Measurements from ENCODE around the gene PPP1R14C.

The PPP1R14C gene

DNA sequence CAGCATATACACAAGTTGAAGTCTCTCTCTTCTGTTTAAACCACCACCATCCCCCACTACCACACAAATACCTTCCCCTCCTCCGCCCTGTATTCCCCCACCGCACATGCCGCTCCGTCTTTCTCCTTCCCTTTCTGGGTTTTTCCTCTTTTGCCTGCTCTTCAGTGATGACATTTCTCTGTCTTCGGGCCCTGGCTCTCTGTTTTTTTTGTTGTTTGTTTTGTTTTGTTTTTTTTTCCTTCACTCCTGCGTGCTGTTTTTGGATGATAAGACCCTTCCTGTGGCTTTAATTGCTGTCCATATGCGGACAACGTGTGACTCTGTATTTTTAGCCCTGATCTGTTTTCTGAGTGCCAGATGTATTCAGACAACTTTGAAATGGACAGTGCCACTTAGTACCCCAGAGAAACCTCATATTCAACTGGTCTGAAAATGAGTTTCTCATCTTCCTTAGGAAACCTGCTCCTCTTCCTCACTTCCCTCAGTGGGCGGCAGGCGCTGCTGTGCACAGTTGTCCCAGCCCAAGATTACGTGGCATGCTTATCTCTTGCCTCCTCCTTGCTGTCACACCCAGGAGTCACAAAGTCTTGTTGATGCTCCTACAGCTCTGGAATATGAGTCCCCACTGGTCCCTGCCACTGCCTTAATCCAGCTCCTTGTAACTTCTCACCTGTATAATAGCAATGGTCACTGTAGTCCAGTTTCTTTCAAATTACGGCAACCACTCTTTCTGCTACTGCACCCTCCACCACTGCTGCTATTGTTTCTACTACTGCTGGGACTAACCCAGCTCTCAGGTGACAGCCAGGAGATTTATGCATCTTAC lies 8.2 kb downstream of the PPP1R14C start:
- Histone ChIP-seq H3K4ac (ENCODE audit: low read depth, low read length) (no peak overlapping the region), H3K9ac (ENCODE audit: low read length) (no peak overlapping the region), H3K9me3 (ENCODE audit: insufficient read depth, low read depth, low read length) (peaks cover 2% of the 10 kb centered on the region), H2AFZ (ENCODE audit: insufficient read depth, low read length, poor library complexity) (no peak overlapping the region), H3K18ac (ENCODE audit: low read length) (no peak overlapping the region), H4K8ac (ENCODE audit: low read depth, low read length) (no peak overlapping the region), H3K14ac (ENCODE audit: low read length) (no peak overlapping the region), H3K79me2 (ENCODE audit: control insufficient read depth, insufficient read depth, low read length, poor library complexity) (no peaks in the 10 kb centered on the region), H3K23ac (ENCODE audit: low read length) (no peak overlapping the region), H3K4me3 (ENCODE audit: low read depth, low read length) (no peak overlapping the region), H4K91ac (ENCODE audit: low read depth, low read length) (no peak overlapping the region), H2BK5ac (ENCODE audit: low read depth, low read length, poor library complexity) (no peak overlapping the region), H2BK120ac (ENCODE audit: insufficient read depth, low read length, poor library complexity) (no peak overlapping the region), H3K27ac (ENCODE audit: low read depth, low read length) (no peak overlapping the region), H3K4me2 (ENCODE audit: low read length) (no peak overlapping the region), H3K27me3 (ENCODE audit: insufficient read depth, low read length) (no peaks in the 10 kb centered on the region), H3K79me1 (ENCODE audit: low read length) (no peaks in the 10 kb centered on the region), H3K36me3 (ENCODE audit: control insufficient read depth in 1 of 2, insufficient read depth in 2 of 2, low read length in 2 of 2) (no peaks in the 10 kb centered on the region), H4K12ac (ENCODE audit: low read depth, low read length) (no peak overlapping the region), H3K4me1 (ENCODE audit: control insufficient read depth in 1 of 2, insufficient read depth in 2 of 2, low read length in 2 of 2) (no peaks in the 10 kb centered on the region), H2AK5ac (ENCODE audit: low read length) (no peak overlapping the region), H2BK12ac (ENCODE audit: low read length) (no peak overlapping the region)
- DNase-seq = no peak
- WGBS (ENCODE audit: extremely low coverage, insufficient coverage, insufficient read length) = no CpG with 5 or more reads among the region's 12 CpGs

GRCh38 chr6:150152891-150153876 lies 10.3 kb downstream of the PPP1R14C start:
- peak; percentile 72 to 74 for DNase-seq
- Histone ChIP-seq H3K18ac (ENCODE audit: low read length) (no peak overlapping the region), H2BK5ac (ENCODE audit: low read depth, low read length, poor library complexity) (no peak overlapping the region), H3K4ac (ENCODE audit: low read depth, low read length) (no peak overlapping the region), H2BK120ac (ENCODE audit: insufficient read depth, low read length, poor library complexity) (no peak overlapping the region), H3K36me3 (ENCODE audit: control insufficient read depth in 1 of 2, insufficient read depth in 2 of 2, low read length in 2 of 2) (no peaks in the 10 kb centered on the region), H2AFZ (ENCODE audit: insufficient read depth, low read length, poor library complexity) (no peak overlapping the region), H2BK12ac (ENCODE audit: low read length) (no peak overlapping the region), H3K27me3 (ENCODE audit: insufficient read depth, low read length) (no peaks in the 10 kb centered on the region), H3K4me2 (ENCODE audit: low read length) (no peak overlapping the region), H2AK5ac (ENCODE audit: low read length) (no peak overlapping the region), H3K23ac (ENCODE audit: low read length) (no peak overlapping the region), H3K79me1 (ENCODE audit: low read length) (no peaks in the 10 kb centered on the region), H4K8ac (ENCODE audit: low read depth, low read length) (no peak overlapping the region), H3K9me3 (ENCODE audit: insufficient read depth, low read depth, low read length) (no peaks in the 10 kb centered on the region), H3K14ac (ENCODE audit: low read length) (no peak overlapping the region), H3K9ac (ENCODE audit: low read length) (no peak overlapping the region), H3K27ac (ENCODE audit: low read depth, low read length) (no peak overlapping the region), H3K79me2 (ENCODE audit: control insufficient read depth, insufficient read depth, low read length, poor library complexity) (no peaks in the 10 kb centered on the region), H3K4me3 (ENCODE audit: low read depth, low read length) (no peak overlapping the region), H3K4me1 (ENCODE audit: control insufficient read depth in 1 of 2, insufficient read depth in 2 of 2, low read length in 2 of 2) (no peaks in the 10 kb centered on the region), H4K12ac (ENCODE audit: low read depth, low read length) (no peak overlapping the region), H4K91ac (ENCODE audit: low read depth, low read length) (no peak overlapping the region)
- no CpG with 5 or more reads among the region's 9 CpGs for WGBS (ENCODE audit: extremely low coverage, insufficient coverage, insufficient read length)

- H3K23ac ChIP-seq (ENCODE audit: low read length) = no peak overlapping the region
- no peak overlapping the region for H4K12ac ChIP-seq (ENCODE audit: low read depth, low read length)
- H3K4ac ChIP-seq (ENCODE audit: low read depth, low read length) = no peak overlapping the region
- no peak for DNase-seq
- no peaks in the 10 kb centered on the region for H3K4me1 ChIP-seq (ENCODE audit: control insufficient read depth in 1 of 2, insufficient read depth in 2 of 2, low read length in 2 of 2)
- H3K27ac ChIP-seq (ENCODE audit: low read depth, low read length) = no peak overlapping the region
- H3K36me3 ChIP-seq (ENCODE audit: control insufficient read depth in 1 of 2, insufficient read depth in 2 of 2, low read length in 2 of 2) = no peaks in the 10 kb centered on the region
- H3K9me3 ChIP-seq (ENCODE audit: insufficient read depth, low read depth, low read length) = no peaks in the 10 kb centered on the region
- H2BK5ac ChIP-seq (ENCODE audit: low read depth, low read length, poor library complexity) = no peak overlapping the region
- H4K91ac ChIP-seq (ENCODE audit: low read depth, low read length) = no peak overlapping the region
- WGBS (ENCODE audit: extremely low coverage, insufficient coverage, insufficient read length) = no CpG with 5 or more reads among the region's 6 CpGs
- no peak overlapping the region for H2AFZ ChIP-seq (ENCODE audit: insufficient read depth, low read length, poor library complexity)
- H2AK5ac ChIP-seq (ENCODE audit: low read length) = no peak overlapping the region
- no peak overlapping the region for H3K9ac ChIP-seq (ENCODE audit: low read length)
- no peak overlapping the region for H3K4me2 ChIP-seq (ENCODE audit: low read length)
- no peaks in the 10 kb centered on the region for H3K79me2 ChIP-seq (ENCODE audit: control insufficient read depth, insufficient read depth, low read length, poor library complexity)
- H3K14ac ChIP-seq (ENCODE audit: low read length) = no peak overlapping the region
- no peaks in the 10 kb centered on the region for H3K27me3 ChIP-seq (ENCODE audit: insufficient read depth, low read length)
- H3K79me1 ChIP-seq (ENCODE audit: low read length) = no peaks in the 10 kb centered on the region
- H2BK120ac ChIP-seq (ENCODE audit: insufficient read depth, low read length, poor library complexity) = no peak overlapping the region
- no peak overlapping the region for H3K18ac ChIP-seq (ENCODE audit: low read length)
- H3K4me3 ChIP-seq (ENCODE audit: low read depth, low read length) = no peak overlapping the region
- H4K8ac ChIP-seq (ENCODE audit: low read depth, low read length) = no peak overlapping the region
- no peak overlapping the region for H2BK12ac ChIP-seq (ENCODE audit: low read length)
Observed at GRCh38 chr6:150153905-150154492, 11.2 kb downstream of the PPP1R14C start.

DNA sequence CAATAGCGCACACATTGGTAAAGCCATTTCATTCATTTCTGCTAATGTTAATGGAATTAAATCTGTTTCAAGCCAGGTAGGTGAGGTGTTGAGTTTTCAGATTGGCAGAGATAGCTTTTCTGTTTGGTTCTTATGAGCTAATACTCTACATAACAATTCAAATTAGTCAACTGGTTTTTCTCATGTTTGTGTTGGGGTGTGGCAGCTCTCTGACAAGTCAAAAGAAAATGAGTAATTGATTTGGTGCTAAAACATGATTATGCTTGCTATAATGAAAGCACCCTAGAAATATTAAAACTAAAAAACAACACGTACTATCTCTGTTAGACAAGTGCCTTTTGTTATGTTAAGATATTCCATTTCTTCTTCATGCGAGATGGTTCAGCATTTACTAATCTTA lies 13.6 kb downstream of the PPP1R14C start:
- no peak overlapping the region for H2BK120ac ChIP-seq (ENCODE audit: insufficient read depth, low read length, poor library complexity)
- H3K14ac ChIP-seq (ENCODE audit: low read length) = no peak overlapping the region
- H3K79me1 ChIP-seq (ENCODE audit: low read length) = no peaks in the 10 kb centered on the region
- no peak overlapping the region for H3K23ac ChIP-seq (ENCODE audit: low read length)
- H4K91ac ChIP-seq (ENCODE audit: low read depth, low read length) = no peak overlapping the region
- no peaks in the 10 kb centered on the region for H3K79me2 ChIP-seq (ENCODE audit: control insufficient read depth, insufficient read depth, low read length, poor library complexity)
- H2BK12ac ChIP-seq (ENCODE audit: low read length) = no peak overlapping the region
- no peaks in the 10 kb centered on the region for H3K4me1 ChIP-seq (ENCODE audit: control insufficient read depth in 1 of 2, insufficient read depth in 2 of 2, low read length in 2 of 2)
- H3K36me3 ChIP-seq (ENCODE audit: control insufficient read depth in 1 of 2, insufficient read depth in 2 of 2, low read length in 2 of 2) = no peaks in the 10 kb centered on the region
- H4K8ac ChIP-seq (ENCODE audit: low read depth, low read length) = no peak overlapping the region
- DNase-seq = no peak
- H3K18ac ChIP-seq (ENCODE audit: low read length) = no peak overlapping the region
- H2BK5ac ChIP-seq (ENCODE audit: low read depth, low read length, poor library complexity) = no peak overlapping the region
- no peak overlapping the region for H3K4ac ChIP-seq (ENCODE audit: low read depth, low read length)
- no peaks in the 10 kb centered on the region for H3K27me3 ChIP-seq (ENCODE audit: insufficient read depth, low read length)
- no peak overlapping the region for H2AK5ac ChIP-seq (ENCODE audit: low read length)
- no peak overlapping the region for H2AFZ ChIP-seq (ENCODE audit: insufficient read depth, low read length, poor library complexity)
- H3K27ac ChIP-seq (ENCODE audit: low read depth, low read length) = no peak overlapping the region
- WGBS (ENCODE audit: extremely low coverage, insufficient coverage, insufficient read length) = no CpG with 5 or more reads among the region's 3 CpGs
- H4K12ac ChIP-seq (ENCODE audit: low read depth, low read length) = no peak overlapping the region
- H3K9ac ChIP-seq (ENCODE audit: low read length) = no peak overlapping the region
- H3K4me2 ChIP-seq (ENCODE audit: low read length) = no peak overlapping the region
- no peak overlapping the region for H3K4me3 ChIP-seq (ENCODE audit: low read depth, low read length)
- H3K9me3 ChIP-seq (ENCODE audit: insufficient read depth, low read depth, low read length) = no peaks in the 10 kb centered on the region
